ACC112 (cell line): ENCODE results near the gene LRPAP1.

Experiments used
- H2AFZ ChIP-seq: fragments of 200-600 bp; sonication (generic); one replicate; pipeline ENCODE4 v1.6.0; 2017; ENCODE audit warnings: antibody characterized with exemption, low read length; ENCODE audit not compliant: unreplicated experiment
- H3K27ac ChIP-seq: fragments of 200-600 bp; sonication (generic); 2 replicates; pipeline ENCODE4 v1.5.1; 2014; ENCODE audit warnings: low read depth, mild to moderate bottlenecking, antibody characterized with exemption, low read length, moderate library complexity
- H3K27me3 ChIP-seq: fragments of 200-600 bp; sonication (generic); 2 replicates; pipeline ENCODE4 v1.6.1; 2014; ENCODE audit warnings: mild to moderate bottlenecking, antibody characterized with exemption, low read length, moderate library complexity, mixed read lengths; ENCODE audit not compliant: insufficient read depth
- H3K36me3 ChIP-seq: fragments of 200-600 bp; sonication (generic); 2 replicates; pipeline ENCODE4 v1.6.1; 2016; ENCODE audit warnings: mild to moderate bottlenecking, antibody characterized with exemption, low read length, moderate library complexity, mixed read lengths; ENCODE audit not compliant: insufficient read depth
- H3K4me1 ChIP-seq: fragments of 200-600 bp; sonication (generic); one replicate; pipeline ENCODE4 v1.6.1; 2016; ENCODE audit warnings: low read length, mixed read lengths; ENCODE audit not compliant: insufficient read depth, unreplicated experiment, control insufficient read depth
- H3K4me3 ChIP-seq: fragments of 200-600 bp; sonication (generic); 2 replicates; pipeline ENCODE4 v1.5.1; 2014; ENCODE audit warnings: mild to moderate bottlenecking, low read depth, low read length
- H3K79me2 ChIP-seq: fragments of 200-600 bp; sonication (generic); one replicate; pipeline ENCODE4 v1.6.0; 2016; ENCODE audit warnings: low read length; ENCODE audit not compliant: control insufficient read depth, unreplicated experiment, insufficient read depth

LRPAP1 gene

GRCh38 chr4:3476936-3477749, 55.1 kb downstream of the LRPAP1 start:
- Histone ChIP-seq H3K27me3 (no peaks in the 10 kb centered on the region), H3K4me1 (no peaks in the 10 kb centered on the region), H3K27ac (no peak overlapping the region), H2AFZ (no peak overlapping the region), H3K4me3 (no peak overlapping the region), H3K79me2 (no peaks in the 10 kb centered on the region), H3K36me3 (no peaks in the 10 kb centered on the region)

- Histone ChIP-seq H3K27me3 (no peaks in the 10 kb centered on the region), H3K4me3 (no peak overlapping the region), H3K79me2 (no peaks in the 10 kb centered on the region), H3K27ac (no peak overlapping the region), H3K36me3 (no peaks in the 10 kb centered on the region), H2AFZ (no peak overlapping the region), H3K4me1 (no peaks in the 10 kb centered on the region)
Measured at GRCh38 chr4:3476341-3476747, 55.9 kb downstream of the LRPAP1 start.

GRCh38 chr4:3475713-3476260, 56.4 kb downstream of the LRPAP1 start:
- Histone ChIP-seq H2AFZ (no peak overlapping the region), H3K36me3 (no peaks in the 10 kb centered on the region), H3K27me3 (no peaks in the 10 kb centered on the region), H3K79me2 (no peaks in the 10 kb centered on the region), H3K27ac (no peak overlapping the region), H3K4me3 (no peak overlapping the region), H3K4me1 (no peaks in the 10 kb centered on the region)

- Histone ChIP-seq H3K79me2 (no peaks in the 10 kb centered on the region), H2AFZ (no peak overlapping the region), H3K4me1 (no peaks in the 10 kb centered on the region), H3K27me3 (0 out of 2 replicates have a peak, but pooled peaks cover 3% of the 10 kb centered on the region), H3K36me3 (no peaks in the 10 kb centered on the region), H3K27ac (no peak overlapping the region), H3K4me3 (no peak overlapping the region)
Measured at GRCh38 chr4:3475041-3475712, 57.0 kb downstream of the LRPAP1 start.

- Histone ChIP-seq H2AFZ (no peak overlapping the region), H3K27ac (no peak overlapping the region), H3K4me3 (no peak overlapping the region), H3K36me3 (no peaks in the 10 kb centered on the region), H3K27me3 (0 out of 2 replicates have a peak, but pooled peaks cover 4% of the 10 kb centered on the region), H3K4me1 (no peaks in the 10 kb centered on the region), H3K79me2 (no peaks in the 10 kb centered on the region)
Measured at GRCh38 chr4:3473996-3474765, 58.0 kb downstream of the LRPAP1 start.

- Histone ChIP-seq H2AFZ (no peak overlapping the region), H3K27ac (no peak overlapping the region), H3K4me3 (no peak overlapping the region), H3K79me2 (no peaks in the 10 kb centered on the region), H3K4me1 (no peaks in the 10 kb centered on the region), H3K36me3 (no peaks in the 10 kb centered on the region), H3K27me3 (0 out of 2 replicates have a peak, but pooled peaks cover 4% of the 10 kb centered on the region)
Measured at GRCh38 chr4:3473181-3473950, 58.9 kb downstream of the LRPAP1 start.

GRCh38 chr4:3472411-3473141, 59.6 kb downstream of the LRPAP1 start:
- H3K27me3 ChIP-seq, result 0 out of 2 replicates have a peak, but pooled peaks cover 4% of the 10 kb centered on the region
- no peak overlapping the region for H2AFZ ChIP-seq
- no peak overlapping the region for H3K27ac ChIP-seq
- H3K4me1 ChIP-seq, result no peaks in the 10 kb centered on the region
- H3K4me3 ChIP-seq, result no peak overlapping the region
- H3K79me2 ChIP-seq, result no peaks in the 10 kb centered on the region
- no peaks in the 10 kb centered on the region for H3K36me3 ChIP-seq

GRCh38 chr4:3471886-3472285, 60.3 kb downstream of the LRPAP1 start:
- Histone ChIP-seq H3K36me3 (no peaks in the 10 kb centered on the region), H2AFZ (no peak overlapping the region), H3K27me3 (0 out of 2 replicates have a peak, but pooled peaks cover 4% of the 10 kb centered on the region), H3K4me3 (no peak overlapping the region), H3K79me2 (no peaks in the 10 kb centered on the region), H3K27ac (no peak overlapping the region), H3K4me1 (no peaks in the 10 kb centered on the region)

- Histone ChIP-seq H3K79me2 (no peaks in the 10 kb centered on the region), H3K4me1 (no peaks in the 10 kb centered on the region), H2AFZ (no peak overlapping the region), H3K4me3 (no peak overlapping the region), H3K36me3 (no peaks in the 10 kb centered on the region), H3K27me3 (0 out of 2 replicates have a peak, but pooled peaks cover 4% of the 10 kb centered on the region), H3K27ac (no peak overlapping the region)
Measured at GRCh38 chr4:3471098-3471760, 61.0 kb downstream of the LRPAP1 start.
